DMS114 treated with DMSO at 0.1 percent for 48 hours (cell line): ENCODE results near the gene RSKR.
"Not testable (repeated sequence)": the region's sequence is repeated elsewhere in the genome, so short reads cannot be mapped to it uniquely, and the experiment has no call there.

Source experiments
- DNase-seq: peaks from one replicate; lab custom pipeline; 2025; ENCODE audit not compliant: unreplicated experiment; lab: John Stamatoyannopoulos, UW

The RSKR gene

GRCh38 chr17:28623696-28624095 is 9.7 kb upstream of the RSKR start:
- no peak for DNase-seq

GRCh38 chr17:28622186-28622585 is 8.2 kb upstream of the RSKR start:
- no peak for DNase-seq

- DNase-seq, result no peak
These were observed 6.0 kb upstream of the RSKR start for GRCh38 chr17:28620010-28620409.

GRCh38 chr17:28618464-28618863 is 4.5 kb upstream of the RSKR start:
- no peak for DNase-seq

- DNase-seq, result no peak
These were observed 2.3 kb upstream of the RSKR start for GRCh38 chr17:28616281-28616680.

- no peak for DNase-seq
These were observed 1.4 kb upstream of the RSKR start for GRCh38 chr17:28615260-28615940.

GRCh38 chr17:28612936-28613872 is 781 bp downstream of the RSKR start:
- DNase-seq, result no peak

GRCh38 chr17:28612531-28612930 is 1.5 kb downstream of the RSKR start:
- DNase-seq, result no peak

- DNase-seq, result no peak
These were observed 3.6 kb downstream of the RSKR start for GRCh38 chr17:28610376-28610775.

GRCh38 chr17:28604031-28604430 is 10.0 kb downstream of the RSKR start:
- DNase-seq, result not testable (repeated sequence)

- peak; percentile 52 for DNase-seq
These were observed 14.4 kb downstream of the RSKR start for GRCh38 chr17:28599311-28600184.

GRCh38 chr17:28598799-28599310 is 15.1 kb downstream of the RSKR start, which contains the start of gene SPAG5:
SPAG5 (minus strand) TSS chr17:28599025; CDS start chr17:28598946, 79 bp downstream.
- DNase-seq, result peak; percentile 87

- DNase-seq, result no peak
These were observed 15.6 kb downstream of the RSKR start for GRCh38 chr17:28598389-28598788.

- DNase-seq, result no peak
These were observed 16.2 kb downstream of the RSKR start for GRCh38 chr17:28597606-28598383.

- no peak for DNase-seq
These were observed 21.7 kb downstream of the RSKR start for GRCh38 chr17:28592260-28592659.

- no peak for DNase-seq
These were observed 28.1 kb downstream of the RSKR start for GRCh38 chr17:28585851-28586250.

GRCh38 chr17:28584434-28584833 is 29.6 kb downstream of the RSKR start:
- DNase-seq, result no peak

- DNase-seq, result no peak
These were observed 31.5 kb downstream of the RSKR start for GRCh38 chr17:28582513-28582912.

GRCh38 chr17:28580959-28581358 is 33.0 kb downstream of the RSKR start:
- no peak for DNase-seq

GRCh38 chr17:28579526-28579925 is 34.5 kb downstream of the RSKR start:
- DNase-seq, result no peak
